ENCODE data around the gene PGM2.

PGM2 gene

DNA sequence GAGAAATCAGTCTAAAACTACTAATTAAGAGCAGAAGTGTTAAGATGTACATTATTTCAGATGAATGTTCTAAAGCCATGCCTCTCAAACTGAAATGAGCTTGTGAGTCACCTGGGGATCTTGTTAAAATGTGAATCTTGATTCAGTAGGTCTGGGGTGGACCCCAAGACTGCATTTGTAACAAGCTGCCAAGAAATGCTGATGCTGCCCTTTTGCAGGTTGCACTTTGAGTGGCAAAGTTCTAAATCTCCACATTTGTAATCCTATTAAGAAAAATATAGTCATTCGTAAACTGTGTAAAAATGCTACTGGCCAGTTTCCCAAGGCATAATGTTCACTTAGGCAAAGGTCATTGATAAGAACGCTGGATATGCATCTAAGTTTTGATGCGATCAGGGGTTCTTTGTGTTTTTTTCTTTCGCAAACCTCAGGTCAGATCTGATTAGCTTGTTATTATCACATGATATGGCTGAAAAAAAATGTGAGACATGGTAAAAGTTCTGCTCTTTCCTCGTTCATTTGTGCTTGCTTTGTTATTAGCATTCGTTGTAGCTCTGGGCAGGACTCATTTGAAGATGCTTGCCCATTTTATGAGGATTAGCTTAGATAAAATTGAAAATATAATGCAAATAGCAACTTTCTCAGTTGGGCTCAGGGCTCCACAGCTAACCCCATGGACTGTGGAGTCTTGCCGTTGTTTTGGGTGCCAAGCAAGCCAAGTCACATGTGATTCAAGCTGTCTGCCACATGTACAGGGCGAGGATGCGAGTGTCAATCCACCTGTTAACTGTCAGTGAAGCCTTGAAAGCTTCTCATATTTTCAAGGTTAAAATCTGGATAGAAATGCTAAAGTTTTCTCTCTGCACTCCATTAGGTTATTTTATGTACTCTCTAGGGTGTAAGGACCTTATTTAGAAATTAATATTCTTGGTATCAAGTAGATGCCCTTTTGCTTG lies 76.5 kb downstream of the PGM2 start:
- no peak for DNase-seq (ENCODE audit: low read depth)

- no peak for DNase-seq (ENCODE audit: low read depth)
These were observed 77.4 kb downstream of the PGM2 start for GRCh38 chr4:37903901-37904300.

DNA sequence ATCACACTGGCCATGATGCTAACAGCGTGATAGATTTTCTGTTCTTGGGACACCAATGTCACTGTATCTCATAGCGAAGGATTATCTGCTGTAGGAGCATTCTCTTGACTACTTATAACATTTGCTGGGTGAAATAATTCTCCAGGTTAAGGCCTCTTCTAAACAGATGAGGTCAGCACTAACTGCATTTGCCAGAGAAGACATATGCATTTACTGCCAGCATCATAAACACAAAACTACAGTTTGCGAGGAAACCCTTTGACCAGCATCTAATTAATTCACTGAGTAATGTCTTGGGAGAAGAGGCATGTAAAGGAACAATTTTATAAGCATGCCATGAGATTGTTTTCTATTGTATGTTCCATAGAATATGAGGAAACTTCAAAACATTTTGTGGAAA lies 78.3 kb downstream of the PGM2 start:
- DNase-seq (ENCODE audit: low read depth), result no peak

- DNase-seq (ENCODE audit: low read depth), result no peak
These were observed 79.2 kb downstream of the PGM2 start for GRCh38 chr4:37905533-37906169.

- DNase-seq (ENCODE audit: low read depth), result no peak
These were observed 82.2 kb downstream of the PGM2 start for GRCh38 chr4:37908488-37909331.

DNA sequence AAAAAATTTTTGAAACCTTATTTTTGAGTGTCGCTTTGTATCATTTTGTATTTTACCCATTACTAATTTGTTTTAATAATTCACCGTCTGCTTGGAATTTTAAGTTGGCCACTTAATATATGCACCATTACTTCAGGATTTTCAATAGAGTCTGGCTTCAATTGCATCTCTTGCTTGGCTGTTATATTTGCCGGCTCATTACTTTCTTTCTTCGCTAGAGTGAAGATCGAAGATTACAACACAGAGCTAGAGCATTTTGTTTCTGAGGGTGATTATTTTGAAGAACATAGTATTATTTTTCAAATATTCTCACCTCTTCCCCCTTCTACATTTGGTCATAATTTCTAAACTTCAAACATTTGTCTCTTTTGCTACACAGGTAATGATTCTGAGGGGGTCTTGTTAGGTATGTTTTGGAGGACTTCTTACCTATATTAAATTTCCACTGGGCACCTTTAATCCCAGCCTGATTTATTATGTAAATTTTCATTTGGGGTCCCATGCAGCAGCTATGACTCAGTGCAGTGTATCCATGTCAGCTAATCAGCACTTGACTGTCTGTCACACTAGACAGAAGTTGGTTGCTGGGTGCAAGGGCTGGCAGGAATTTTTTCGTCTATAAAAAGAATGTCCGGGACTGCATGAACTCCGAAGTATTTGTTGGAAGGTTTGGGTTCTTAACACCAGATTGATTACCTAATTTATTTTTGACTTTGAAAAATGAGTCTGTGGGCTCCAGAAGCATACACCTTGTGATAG lies 83.0 kb downstream of the PGM2 start:
- DNase-seq (ENCODE audit: low read depth), result no peak

- no peak for DNase-seq (ENCODE audit: low read depth)
These were observed 83.6 kb downstream of the PGM2 start for GRCh38 chr4:37910091-37910486.

Data from stimulated activated CD8-positive, alpha-beta memory T cell treated with anti-CD3 and anti-CD28 coated beads, Interleukin-15, amount 100 ng/mL, for 1 hour (primary cell).